Esophagus muscularis mucosa (tissue), 4 donors: ENCODE data around the gene MRPS22.

Experiments used
- EP300 ChIP-seq: sonication (generic); formaldehyde crosslinking; IDR thresholded peaks from one replicate; pipeline ENCODE4 v1.6.1; 2017; ENCODE audit warnings: antibody characterized with exemption
- POLR2A ChIP-seq: fragments of 450-650 bp; IDR thresholded peaks from one replicate; pipeline ENCODE4 v1.6.1; 2017; ENCODE audit warnings: antibody characterized with exemption, moderate library complexity, mild to moderate bottlenecking, low read depth
- TF ChIP-seq, protein P1 (sequence below), 3 experiments: fragments of 200-600 bp in 2 of 3; fragments of 450-650 bp in 1 of 3; sonication (generic) in 2 of 3; IDR thresholded peaks; one replicate each; pipeline ENCODE4 v1.5.1; 2017 to 2019; ENCODE audit warnings: antibody characterized with exemption in 3 of 3, mild to moderate bottlenecking in 2 of 3, moderate library complexity in 1 of 3

DNA sequence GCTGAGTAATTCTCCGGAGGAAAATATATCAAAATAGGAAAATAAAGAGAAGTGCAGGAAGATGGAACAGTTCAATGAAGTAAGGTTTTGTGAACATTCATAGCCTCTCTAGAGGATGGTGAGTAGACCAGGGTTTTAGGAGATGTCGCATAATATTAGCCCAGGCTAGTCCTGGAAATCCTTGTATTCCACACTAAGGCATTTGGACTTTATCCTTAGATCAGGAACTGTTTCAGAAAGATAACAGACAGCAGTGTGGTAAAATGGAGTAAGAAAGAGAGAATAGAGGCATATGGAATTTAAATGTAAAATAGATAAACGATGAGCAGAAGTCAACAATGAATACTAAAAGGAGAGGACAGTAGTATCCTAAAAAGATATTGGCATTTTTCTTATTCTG, 33.6 kb downstream of the MRPS22 start:
- no peak for TF ChIP-seq EP300
- TF ChIP-seq, protein P1, sequence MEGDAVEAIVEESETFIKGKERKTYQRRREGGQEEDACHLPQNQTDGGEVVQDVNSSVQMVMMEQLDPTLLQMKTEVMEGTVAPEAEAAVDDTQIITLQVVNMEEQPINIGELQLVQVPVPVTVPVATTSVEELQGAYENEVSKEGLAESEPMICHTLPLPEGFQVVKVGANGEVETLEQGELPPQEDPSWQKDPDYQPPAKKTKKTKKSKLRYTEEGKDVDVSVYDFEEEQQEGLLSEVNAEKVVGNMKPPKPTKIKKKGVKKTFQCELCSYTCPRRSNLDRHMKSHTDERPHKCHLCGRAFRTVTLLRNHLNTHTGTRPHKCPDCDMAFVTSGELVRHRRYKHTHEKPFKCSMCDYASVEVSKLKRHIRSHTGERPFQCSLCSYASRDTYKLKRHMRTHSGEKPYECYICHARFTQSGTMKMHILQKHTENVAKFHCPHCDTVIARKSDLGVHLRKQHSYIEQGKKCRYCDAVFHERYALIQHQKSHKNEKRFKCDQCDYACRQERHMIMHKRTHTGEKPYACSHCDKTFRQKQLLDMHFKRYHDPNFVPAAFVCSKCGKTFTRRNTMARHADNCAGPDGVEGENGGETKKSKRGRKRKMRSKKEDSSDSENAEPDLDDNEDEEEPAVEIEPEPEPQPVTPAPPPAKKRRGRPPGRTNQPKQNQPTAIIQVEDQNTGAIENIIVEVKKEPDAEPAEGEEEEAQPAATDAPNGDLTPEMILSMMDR (IDR thresholded peaks at IDR 0.05), result no peak
- no peak for TF ChIP-seq POLR2A
